Measurements from ENCODE around the gene RGS10. TPM values are rescaled to one million over a fixed set of nuclear protein-coding genes. Genes with fewer than 3 reads are reported as not detected.

RGS10 gene
- total RNA-seq, 1 experiment from 2014 or later: 22.6 TPM

- H3K36me3 Mint-ChIP-seq: peaks cover 58% of the 10 kb centered on the region
Observed at GRCh38 chr10:119575506-119575905, 33.0 kb upstream of the RGS10 start.

GRCh38 chr10:119567978-119568377 lies 25.5 kb upstream of the RGS10 start:
- no peak for ATAC-seq
- Mint-ChIP-seq H3K36me3 (peaks cover 3% of the 10 kb centered on the region; the same call in 1 of the 2 replicates), H3K4me1 (no peaks in the 10 kb centered on the region), H3K27ac (no peak overlapping the region), H3K4me3 (no peak overlapping the region), H3K9me3 (no peaks in the 10 kb centered on the region), H3K27me3 (ENCODE audit: low read depth) (no peaks in the 10 kb centered on the region)
- no peak for DNase-seq (ENCODE audit: low spot score)
- POLR2A ChIA-PET: no interaction called here
- no peak for TF ChIP-seq GRHL2 (CRISPR knock-in tag; IDR thresholded peaks at IDR 0.05; ENCODE audit: insufficient replicate concordance, severe bottlenecking)
- TF ChIP-seq ZSCAN18 (CRISPR knock-in tag; IDR thresholded peaks at IDR 0.05): no peak
- no peak for TF ChIP-seq CDX4 (CRISPR knock-in tag; IDR thresholded peaks at IDR 0.05; ENCODE audit: borderline replicate concordance)
- TF ChIP-seq ATF2 (CRISPR knock-in tag; IDR thresholded peaks at IDR 0.05; ENCODE audit: borderline replicate concordance, low read depth): no peak
- TF ChIP-seq USF2 (CRISPR knock-in tag; IDR thresholded peaks at IDR 0.05): no peak
- no peak for TF ChIP-seq ATF1 (CRISPR knock-in tag; IDR thresholded peaks at IDR 0.05)
- TF ChIP-seq CBFB (CRISPR knock-in tag; IDR thresholded peaks at IDR 0.05; ENCODE audit: low read depth): no peak
- no peak for TF ChIP-seq ZNF121 (CRISPR knock-in tag; IDR thresholded peaks at IDR 0.05)
- no peak for TF ChIP-seq ZNF416 (CRISPR knock-in tag; IDR thresholded peaks at IDR 0.05)
- CTCF ChIA-PET: no interaction called here

More at GRCh38 chr10:119575506-119575905, 33.0 kb upstream of the RGS10 start:
- CTCF ChIA-PET: interaction anchor here (1.0 kb wide), 1 partner anchor 27 kb away, joined by 4 read pairs; no protein-coding TSS in a partner anchor
- TF ChIP-seq GTF2I (CRISPR knock-in tag; conservative IDR thresholded peaks at IDR 0.05) (no peak), MAX (CRISPR knock-in tag; IDR thresholded peaks at IDR 0.05) (no peak), E2F5 (CRISPR knock-in tag; IDR thresholded peaks at IDR 0.05) (no peak), NFYB (CRISPR knock-in tag; conservative IDR thresholded peaks at IDR 0.05; ENCODE audit: low read depth) (no peak), ZNF416 (CRISPR knock-in tag; IDR thresholded peaks at IDR 0.05) (no peak), E2F1 (CRISPR knock-in tag; IDR thresholded peaks at IDR 0.05) (no peak)
- H3K4me3 Mint-ChIP-seq: no peak overlapping the region
- DNase-seq (ENCODE audit: low spot score): no peak
- POLR2A ChIA-PET: interaction anchor here (0.5 kb wide), 1 partner anchor 22 kb away, joined by 4 read pairs; no protein-coding TSS in a partner anchor
- no peaks in the 10 kb centered on the region for H3K4me1 Mint-ChIP-seq
- 0 out of 2 replicates have a peak, but pooled peaks have one; percentile 22 for ATAC-seq
- H3K27ac Mint-ChIP-seq: no peak overlapping the region
- H3K27me3 Mint-ChIP-seq (ENCODE audit: low read depth): no peaks in the 10 kb centered on the region
- no peaks in the 10 kb centered on the region for H3K9me3 Mint-ChIP-seq

GRCh38 chr10:119562097-119562496 lies 19.6 kb upstream of the RGS10 start:
- POLR2A ChIA-PET: no interaction called here
- TF ChIP-seq ZNF396 (CRISPR knock-in tag; IDR thresholded peaks at IDR 0.05; ENCODE audit: borderline replicate concordance) (no peak), ERG (CRISPR knock-in tag; IDR thresholded peaks at IDR 0.05) (no peak), E2F5 (CRISPR knock-in tag; IDR thresholded peaks at IDR 0.05) (no peak), CDX4 (CRISPR knock-in tag; IDR thresholded peaks at IDR 0.05; ENCODE audit: borderline replicate concordance) (no peak), ZBTB21 (CRISPR knock-in tag; IDR thresholded peaks at IDR 0.05; ENCODE audit: borderline replicate concordance) (no peak), ZNF263 (CRISPR knock-in tag; IDR thresholded peaks at IDR 0.05; ENCODE audit: low read depth) (no peak), GTF2I (CRISPR knock-in tag; conservative IDR thresholded peaks at IDR 0.05) (no peak), SMAD3 (CRISPR knock-in tag; IDR thresholded peaks at IDR 0.05; ENCODE audit: borderline replicate concordance) (no peak)

More at GRCh38 chr10:119562097-119562496, 19.6 kb upstream of the RGS10 start:
- H3K27me3 Mint-ChIP-seq (ENCODE audit: low read depth): no peaks in the 10 kb centered on the region
- H3K27ac Mint-ChIP-seq: no peak overlapping the region
- H3K9me3 Mint-ChIP-seq: peaks cover 3% of the 10 kb centered on the region; the same call in 1 of the 2 replicates
- no peak for DNase-seq (ENCODE audit: low spot score)
- no peak for ATAC-seq
- CTCF ChIA-PET: no interaction called here
- H3K36me3 Mint-ChIP-seq: peaks cover 3% of the 10 kb centered on the region; the same call in 1 of the 2 replicates
- H3K4me1 Mint-ChIP-seq: no peaks in the 10 kb centered on the region
- no peak overlapping the region for H3K4me3 Mint-ChIP-seq

Data from WTC11 (cell line).